Measurements from ENCODE around the gene IMMP2L.
"Not testable (repeated sequence)": the region's sequence is repeated elsewhere in the genome, so short reads cannot be mapped to it uniquely, and the experiment has no call there.

Gene IMMP2L

DNA sequence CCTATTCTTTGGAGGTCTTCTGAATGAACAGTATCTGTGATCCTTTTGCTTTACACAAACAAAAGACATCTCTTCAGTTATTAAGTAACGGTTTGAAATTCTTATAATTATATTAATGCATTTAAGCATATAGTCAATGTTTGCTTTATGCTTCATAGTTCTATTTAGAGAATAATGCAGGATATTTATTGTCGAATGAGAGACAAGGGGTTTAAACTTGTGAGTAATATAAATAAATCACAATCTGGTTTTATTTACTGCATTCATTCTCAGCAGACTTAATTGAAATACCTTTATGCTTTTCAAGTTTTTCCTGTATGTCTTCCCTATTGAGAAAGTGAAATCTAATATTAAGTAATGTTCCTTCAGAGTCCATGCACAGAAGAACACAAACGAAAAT is 620.9 kb downstream of the IMMP2L start:
- Mint-ChIP-seq H3K4me1 (ENCODE audit: low read depth) (peaks cover 7% of the 10 kb centered on the region), H3K36me3 (ENCODE audit: low read depth) (peaks cover 6% of the 10 kb centered on the region), H3K27me3 (ENCODE audit: low read depth) (no peaks in the 10 kb centered on the region), H3K4me3 (no peak overlapping the region), H3K27ac (no peak overlapping the region), H3K9me3 (peaks cover 10% of the 10 kb centered on the region)

DNA sequence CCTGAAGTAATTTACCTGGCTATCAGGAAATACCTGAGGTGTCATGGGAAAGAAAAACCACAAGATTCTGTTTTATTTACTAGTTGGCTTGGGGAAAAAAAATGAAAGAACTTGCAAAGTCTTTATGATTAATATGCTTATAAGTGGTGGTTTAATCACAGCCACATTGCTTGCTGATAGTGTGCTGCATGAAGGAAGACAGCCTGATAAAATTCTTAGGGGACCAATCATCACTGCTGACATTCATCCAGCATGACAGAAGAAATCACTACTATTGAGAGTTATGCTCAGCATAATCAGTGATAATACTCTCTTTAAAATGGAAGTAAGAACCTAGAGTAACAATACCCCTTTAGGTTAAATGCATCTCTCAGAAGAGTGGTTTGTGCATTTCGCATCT is 621.5 kb downstream of the IMMP2L start:
- no peaks in the 10 kb centered on the region for H3K27me3 Mint-ChIP-seq (ENCODE audit: low read depth)
- no peak overlapping the region for H3K27ac Mint-ChIP-seq
- H3K36me3 Mint-ChIP-seq (ENCODE audit: low read depth): peaks cover 9% of the 10 kb centered on the region
- H3K4me3 Mint-ChIP-seq: no peak overlapping the region
- peaks cover 16% of the 10 kb centered on the region for H3K9me3 Mint-ChIP-seq
- peaks cover 7% of the 10 kb centered on the region for H3K4me1 Mint-ChIP-seq (ENCODE audit: low read depth)

DNA sequence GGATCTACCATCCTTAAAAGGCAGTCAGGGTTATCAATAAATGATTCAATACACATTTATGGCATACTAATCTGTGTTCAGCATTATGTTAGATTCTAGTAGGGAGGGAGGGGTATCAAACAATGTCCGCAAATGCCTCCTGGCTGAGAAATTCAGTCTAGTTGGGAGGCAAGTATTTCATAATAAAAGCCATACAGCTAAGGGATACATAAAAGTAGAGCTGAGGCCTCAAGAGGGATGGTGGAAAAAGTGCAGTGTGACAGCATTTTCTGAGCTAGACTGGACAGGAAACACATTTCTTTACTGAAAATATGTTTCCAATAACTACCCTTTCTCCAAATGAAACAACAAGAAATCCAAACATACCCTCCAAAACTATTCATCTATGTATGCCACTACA is 624.1 kb downstream of the IMMP2L start:
- Mint-ChIP-seq H3K27me3 (ENCODE audit: low read depth) (no peaks in the 10 kb centered on the region), H3K4me1 (ENCODE audit: low read depth) (peaks cover 2% of the 10 kb centered on the region), H3K27ac (no peak overlapping the region), H3K4me3 (no peak overlapping the region), H3K9me3 (peaks cover 36% of the 10 kb centered on the region), H3K36me3 (ENCODE audit: low read depth) (peaks cover 17% of the 10 kb centered on the region)

DNA sequence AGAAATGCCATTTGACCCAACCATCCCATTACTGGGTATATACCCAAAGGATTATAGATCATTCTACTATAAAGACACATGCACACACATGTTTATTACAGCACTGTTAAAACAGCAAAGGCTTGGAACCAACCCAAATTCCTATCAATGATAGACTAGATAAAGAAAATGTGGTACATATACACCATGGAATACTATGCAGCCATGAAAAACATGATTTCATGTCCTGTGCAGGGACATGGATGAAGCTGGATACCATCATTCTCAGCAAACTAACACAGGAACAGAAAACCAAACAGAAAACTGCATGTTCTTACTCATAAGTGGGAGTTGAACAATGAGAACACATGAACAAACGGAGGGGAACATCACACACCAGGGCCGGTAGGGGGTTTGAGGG is 625.6 kb downstream of the IMMP2L start:
- H3K4me1 Mint-ChIP-seq (ENCODE audit: low read depth); H3K27ac Mint-ChIP-seq; H3K4me3 Mint-ChIP-seq; H3K27me3 Mint-ChIP-seq (ENCODE audit: low read depth): not testable (repeated sequence)
- peaks cover 36% of the 10 kb centered on the region for H3K9me3 Mint-ChIP-seq
- peaks cover 17% of the 10 kb centered on the region for H3K36me3 Mint-ChIP-seq (ENCODE audit: low read depth)

DNA sequence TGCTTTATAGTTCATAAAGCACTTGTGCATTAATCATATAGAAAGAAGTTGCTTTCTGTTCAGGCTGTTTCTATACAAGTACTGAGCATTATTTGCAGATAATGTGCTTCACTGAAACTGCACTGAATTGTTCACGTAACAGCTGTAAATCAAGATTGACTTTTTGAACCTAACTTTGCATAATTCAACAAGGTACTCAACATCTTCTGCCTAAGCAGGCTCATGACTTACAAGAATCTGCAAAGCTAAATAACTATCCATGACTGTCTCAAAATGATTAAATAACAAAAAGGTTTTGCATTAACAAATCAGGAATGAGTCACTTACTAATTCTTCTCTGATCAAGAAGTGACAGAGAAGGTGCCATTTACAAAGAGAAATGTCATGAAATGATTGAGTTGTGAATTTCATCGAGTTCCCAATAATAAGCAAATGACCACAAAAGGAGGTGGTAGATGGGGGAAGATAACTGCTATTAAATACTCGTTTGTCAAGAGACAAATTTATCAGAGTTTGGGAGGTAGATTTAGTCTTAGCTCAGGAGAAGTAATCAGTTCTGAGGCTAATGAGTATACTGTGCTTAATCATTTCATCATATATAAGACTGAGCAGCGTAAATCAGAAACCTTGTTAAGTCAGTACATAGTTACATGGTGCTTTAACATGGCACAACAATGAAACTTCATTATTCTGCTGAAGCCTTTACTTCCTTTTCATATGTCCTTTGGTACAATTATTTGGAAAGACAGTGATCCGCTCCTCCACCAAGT is 632.6 kb downstream of the IMMP2L start:
- Mint-ChIP-seq H3K4me1 (ENCODE audit: low read depth) (peaks cover 8% of the 10 kb centered on the region), H3K27ac (no peak overlapping the region)

DNA sequence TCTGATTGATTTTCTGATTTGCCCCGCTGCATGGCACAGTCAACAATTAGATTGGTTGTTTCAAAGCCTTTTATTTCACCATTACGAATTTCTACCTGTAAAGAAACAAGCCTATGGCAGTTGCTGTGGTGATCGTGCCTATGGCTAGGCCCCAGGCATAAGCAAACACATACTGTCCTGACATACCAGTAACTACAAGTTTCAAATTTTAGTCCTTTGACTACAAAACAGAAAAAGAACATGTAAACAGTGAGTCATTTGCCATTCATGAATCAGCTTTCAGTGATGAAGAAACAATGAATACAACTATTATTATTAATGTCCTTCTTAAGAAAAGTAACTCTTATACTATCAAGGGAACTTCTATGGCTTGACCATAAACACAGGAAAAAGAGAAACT is 639.4 kb downstream of the IMMP2L start:
- H3K4me3 Mint-ChIP-seq: no peak overlapping the region
- H3K9me3 Mint-ChIP-seq: peaks cover 2% of the 10 kb centered on the region
- no peaks in the 10 kb centered on the region for H3K27me3 Mint-ChIP-seq (ENCODE audit: low read depth)
- H3K27ac Mint-ChIP-seq: no peak overlapping the region
- peaks cover 2% of the 10 kb centered on the region for H3K36me3 Mint-ChIP-seq (ENCODE audit: low read depth)
- peaks cover 7% of the 10 kb centered on the region for H3K4me1 Mint-ChIP-seq (ENCODE audit: low read depth)

More for the DNA sequence above, 632.6 kb downstream of the IMMP2L start:
- H3K36me3 Mint-ChIP-seq (ENCODE audit: low read depth): peaks cover 5% of the 10 kb centered on the region
- H3K27me3 Mint-ChIP-seq (ENCODE audit: low read depth): no peaks in the 10 kb centered on the region
- H3K4me3 Mint-ChIP-seq: no peak overlapping the region
- peaks cover 9% of the 10 kb centered on the region for H3K9me3 Mint-ChIP-seq

DNA sequence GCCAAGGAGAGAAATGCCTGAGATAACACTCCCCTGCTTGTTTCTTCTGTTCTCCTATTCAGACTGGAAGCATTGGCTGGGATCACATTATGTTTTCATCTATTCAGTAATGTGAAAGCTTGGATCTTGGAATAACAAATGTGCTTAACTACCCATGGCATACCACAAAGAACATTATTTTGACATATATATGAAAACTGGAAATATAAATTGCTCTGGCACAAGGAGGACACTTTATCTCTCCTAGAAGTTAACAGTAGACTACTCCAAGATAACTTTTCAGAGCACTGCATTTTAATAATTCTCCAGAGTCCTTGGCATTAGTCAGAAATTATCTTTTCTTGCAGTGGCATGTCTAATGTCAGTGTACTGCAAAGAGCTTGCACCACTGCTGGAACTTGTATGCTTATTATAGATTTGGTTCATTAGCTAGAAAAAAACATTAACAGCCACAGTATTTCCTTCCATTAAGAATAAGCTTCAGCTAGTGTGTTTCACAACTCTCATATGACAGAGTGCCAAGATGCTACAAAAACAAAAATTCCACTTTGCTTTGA is 640.6 kb downstream of the IMMP2L start:
- H3K4me1 Mint-ChIP-seq (ENCODE audit: low read depth): peaks cover 5% of the 10 kb centered on the region
- no peaks in the 10 kb centered on the region for H3K27me3 Mint-ChIP-seq (ENCODE audit: low read depth)
- peaks cover 4% of the 10 kb centered on the region for H3K36me3 Mint-ChIP-seq (ENCODE audit: low read depth)
- H3K9me3 Mint-ChIP-seq: peaks cover 5% of the 10 kb centered on the region
- H3K27ac Mint-ChIP-seq: no peak overlapping the region
- H3K4me3 Mint-ChIP-seq: no peak overlapping the region

DNA sequence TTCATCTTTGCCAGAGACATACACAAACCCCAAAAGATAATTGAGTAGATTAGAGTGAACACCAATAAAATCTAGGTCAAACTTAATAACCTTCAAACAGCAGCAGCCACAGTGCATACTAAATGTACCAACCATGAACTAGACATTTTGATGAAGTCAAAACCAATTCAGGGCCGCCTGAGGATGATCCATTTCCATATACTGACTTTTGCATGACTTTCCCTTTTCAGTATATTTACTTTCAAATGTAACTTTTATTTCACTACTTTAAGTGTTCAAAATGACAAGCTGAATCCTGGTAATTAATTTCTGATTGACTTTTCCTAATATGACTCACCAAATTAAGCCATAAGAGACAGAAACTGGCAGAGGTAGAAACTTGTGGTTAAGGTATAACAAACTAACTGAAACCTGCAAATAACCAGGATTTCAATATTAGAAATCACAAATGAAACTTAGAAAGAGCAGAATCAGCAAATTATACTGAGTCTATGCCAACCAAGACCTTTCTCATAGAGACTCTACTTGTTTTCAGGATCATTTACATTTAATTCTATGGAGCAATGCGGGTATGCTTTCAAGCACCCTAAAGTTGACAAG is 643.2 kb downstream of the IMMP2L start:
- Mint-ChIP-seq H3K4me3 (no peak overlapping the region), H3K36me3 (ENCODE audit: low read depth) (peaks cover 8% of the 10 kb centered on the region), H3K27me3 (ENCODE audit: low read depth) (peaks cover 3% of the 10 kb centered on the region), H3K9me3 (peaks cover 8% of the 10 kb centered on the region), H3K27ac (no peak overlapping the region), H3K4me1 (ENCODE audit: low read depth) (peaks cover 6% of the 10 kb centered on the region)

DNA sequence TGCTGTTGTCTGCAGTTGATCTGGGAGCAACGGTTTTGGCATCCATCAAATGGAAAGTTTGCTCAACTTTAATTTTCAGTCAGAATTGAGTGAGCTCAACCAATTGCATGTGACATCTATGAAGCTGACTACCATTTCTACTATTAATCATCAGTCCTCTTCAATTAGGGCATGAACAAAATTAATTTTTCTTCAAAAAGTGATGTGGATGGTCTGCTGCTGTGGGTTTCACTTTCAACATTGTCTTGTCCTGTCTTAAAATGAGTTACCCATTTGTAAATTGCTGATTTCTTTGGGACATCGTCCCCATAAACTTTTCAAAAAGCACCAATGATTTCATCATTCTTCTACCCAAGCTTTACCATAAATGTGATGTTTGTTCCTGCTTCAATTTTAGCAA is 648.0 kb downstream of the IMMP2L start:
- Mint-ChIP-seq H3K36me3 (ENCODE audit: low read depth) (peaks cover 8% of the 10 kb centered on the region), H3K9me3 (peaks cover 9% of the 10 kb centered on the region), H3K27me3 (ENCODE audit: low read depth) (peaks cover 3% of the 10 kb centered on the region), H3K4me1 (ENCODE audit: low read depth) (peaks cover 8% of the 10 kb centered on the region), H3K27ac (no peak overlapping the region), H3K4me3 (no peak overlapping the region)

DNA sequence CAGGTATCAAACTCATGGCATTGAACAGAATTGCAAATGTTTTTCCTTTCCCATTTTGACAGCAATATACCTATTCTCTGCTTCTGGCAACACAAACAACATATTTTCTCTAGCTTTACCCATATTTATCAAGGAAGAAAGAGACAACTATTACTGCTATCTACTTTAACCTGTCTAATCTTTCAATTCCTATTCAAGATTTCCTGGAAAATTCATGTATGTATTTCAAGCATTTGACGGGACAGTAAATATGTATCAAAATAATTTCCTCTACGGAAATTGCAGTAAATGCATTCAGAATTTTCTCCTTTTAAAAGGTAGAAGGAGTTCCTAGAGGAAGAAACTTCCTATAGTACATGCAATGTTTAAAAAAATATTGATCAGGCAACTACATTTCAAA is 650.7 kb downstream of the IMMP2L start:
- Mint-ChIP-seq H3K9me3 (peaks cover 4% of the 10 kb centered on the region), H3K36me3 (ENCODE audit: low read depth) (peaks cover 12% of the 10 kb centered on the region), H3K27ac (no peak overlapping the region), H3K4me1 (ENCODE audit: low read depth) (peaks cover 5% of the 10 kb centered on the region), H3K4me3 (no peak overlapping the region), H3K27me3 (ENCODE audit: low read depth) (peaks cover 3% of the 10 kb centered on the region)

DNA sequence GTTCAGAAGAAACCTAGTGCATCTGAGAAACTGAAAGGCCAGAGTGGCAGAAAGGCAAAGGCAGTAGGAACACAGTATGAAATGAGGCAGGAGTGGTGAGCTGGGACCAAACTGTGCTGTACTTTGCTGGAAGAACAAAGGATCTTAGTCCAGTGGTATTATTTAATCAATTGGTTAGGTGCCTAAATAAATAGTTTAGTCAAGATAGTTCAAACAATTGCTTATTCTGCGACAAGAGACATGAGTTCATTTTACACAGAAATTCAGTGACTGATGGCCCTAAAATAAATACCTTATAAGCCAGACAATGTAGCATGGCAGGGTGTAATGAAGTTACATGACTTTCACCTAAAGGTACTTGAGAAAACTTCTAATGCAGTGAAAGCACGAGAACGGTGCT is 653.2 kb downstream of the IMMP2L start:
- H3K27me3 Mint-ChIP-seq (ENCODE audit: low read depth): no peaks in the 10 kb centered on the region
- H3K36me3 Mint-ChIP-seq (ENCODE audit: low read depth): peaks cover 11% of the 10 kb centered on the region
- H3K4me3 Mint-ChIP-seq: no peak overlapping the region
- peaks cover 4% of the 10 kb centered on the region for H3K9me3 Mint-ChIP-seq
- H3K4me1 Mint-ChIP-seq (ENCODE audit: low read depth): peaks cover 20% of the 10 kb centered on the region
- no peak overlapping the region for H3K27ac Mint-ChIP-seq

DNA sequence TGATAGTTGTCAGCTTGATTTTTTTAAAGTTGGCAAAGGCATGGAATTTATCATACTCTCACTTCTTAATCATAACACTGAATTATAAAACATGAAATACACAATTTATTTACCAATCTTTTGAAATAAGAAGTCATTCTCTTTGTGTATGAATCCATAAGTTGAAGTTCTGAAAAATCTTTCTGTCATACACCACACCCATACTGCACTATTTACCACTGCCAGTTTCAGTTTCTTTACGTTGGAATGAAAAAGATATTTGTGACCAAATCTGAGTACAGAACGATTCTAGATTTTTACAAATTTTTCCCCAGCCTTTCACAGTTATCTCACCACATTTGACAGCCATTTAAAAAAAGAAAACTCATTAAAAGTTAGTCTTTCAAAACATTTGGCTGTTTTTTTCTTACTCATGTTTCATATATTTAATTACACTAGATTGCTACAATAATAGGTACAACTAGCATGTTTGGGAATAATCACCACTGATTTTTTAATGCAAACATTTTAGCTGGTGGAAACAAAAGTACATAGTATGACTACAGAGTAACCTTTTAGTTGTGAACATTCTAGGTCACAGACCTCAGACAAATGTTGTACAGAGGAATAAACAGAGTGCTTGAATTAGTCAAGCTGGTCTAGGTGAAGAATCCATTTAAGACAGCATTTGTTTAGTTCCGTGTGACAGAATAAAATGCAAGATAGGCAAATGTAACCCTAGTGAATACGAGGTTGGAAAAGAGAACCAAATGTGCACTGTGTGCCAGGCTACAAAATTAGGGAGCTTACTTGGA is 656.3 kb downstream of the IMMP2L start:
- Mint-ChIP-seq H3K4me3 (peak overlapping the region; percentile 57), H3K9me3 (peaks cover 13% of the 10 kb centered on the region), H3K27ac (peak overlapping the region; percentile 47), H3K27me3 (ENCODE audit: low read depth) (no peaks in the 10 kb centered on the region), H3K36me3 (ENCODE audit: low read depth) (peaks cover 16% of the 10 kb centered on the region), H3K4me1 (ENCODE audit: low read depth) (peaks cover 19% of the 10 kb centered on the region)

DNA sequence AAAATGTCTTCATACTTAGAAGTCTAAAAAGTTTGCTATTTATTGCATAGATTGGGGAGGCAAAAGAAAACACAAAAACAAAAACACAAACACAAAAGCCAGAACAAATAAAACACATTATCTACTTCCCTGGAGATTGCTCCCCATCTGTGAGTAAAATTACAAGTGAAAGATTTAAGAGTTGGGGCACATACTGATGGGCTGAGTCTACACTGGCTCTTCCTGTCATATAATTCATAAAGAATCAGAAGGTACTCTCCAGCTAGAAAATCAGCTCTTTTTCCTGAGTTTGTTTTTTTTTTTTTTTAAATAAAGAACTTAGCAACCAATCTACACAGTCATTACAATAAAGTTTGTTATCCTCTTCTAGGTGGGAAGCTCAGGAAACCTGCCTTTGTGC is 663.8 kb downstream of the IMMP2L start:
- no peaks in the 10 kb centered on the region for H3K27me3 Mint-ChIP-seq (ENCODE audit: low read depth)
- H3K4me3 Mint-ChIP-seq: no peak overlapping the region
- H3K27ac Mint-ChIP-seq: no peak overlapping the region
- peaks cover 34% of the 10 kb centered on the region for H3K9me3 Mint-ChIP-seq
- peaks cover 16% of the 10 kb centered on the region for H3K36me3 Mint-ChIP-seq (ENCODE audit: low read depth)
- no peaks in the 10 kb centered on the region for H3K4me1 Mint-ChIP-seq (ENCODE audit: low read depth)

DNA sequence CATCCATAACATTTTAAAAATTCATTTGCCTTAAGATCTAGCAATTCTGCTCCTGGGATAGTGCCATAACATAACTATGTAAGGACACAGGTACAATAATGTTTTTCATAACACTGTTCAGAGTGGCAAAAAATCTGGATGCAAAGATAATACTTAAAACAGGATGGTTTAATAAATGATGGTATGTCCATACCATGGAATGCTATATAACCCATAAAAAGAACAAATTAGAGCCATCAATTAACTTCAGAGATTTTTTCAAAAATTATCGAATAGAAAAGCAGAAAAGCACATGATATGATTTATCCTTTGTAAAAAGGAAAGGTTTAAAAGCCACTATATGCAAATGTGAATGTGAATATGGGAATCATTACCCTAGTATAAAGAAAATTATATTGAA is 664.8 kb downstream of the IMMP2L start:
- Mint-ChIP-seq H3K4me1 (ENCODE audit: low read depth) (no peaks in the 10 kb centered on the region), H3K27ac (no peak overlapping the region), H3K9me3 (peaks cover 30% of the 10 kb centered on the region), H3K27me3 (ENCODE audit: low read depth) (no peaks in the 10 kb centered on the region), H3K36me3 (ENCODE audit: low read depth) (peaks cover 15% of the 10 kb centered on the region), H3K4me3 (no peak overlapping the region)
